AG04450 (cell line): ENCODE measurements around the gene SUCLG2. TPM values are rescaled to one million over a fixed set of nuclear protein-coding genes. Genes with fewer than 3 reads are reported as not detected.
A peak's percentile ranks its signal among the peaks of the same experiment; 100 is the strongest.

ENCODE experiments used
- CTCF ChIA-PET: fragments of 300-600, 350-600 bp; formaldehyde crosslinking; extraction: SDS; loops from one replicate; lab custom pipeline; 2022; ENCODE audit warnings: antibody characterized with exemption, inconsistent platforms; lab: Charles Lee
- POLR2A ChIA-PET: fragments of 350-600 bp; formaldehyde crosslinking; extraction: SDS; loops from one replicate; lab custom pipeline; 2021; ENCODE audit warnings: antibody characterized with exemption, inconsistent platforms; lab: Yijun Ruan, JAX
- DNase-seq: peaks from one replicate; pipeline ENCODE4 v3.0.0-alpha.2; 2011; ENCODE audit warnings: low read depth, low spot score
- H3K27ac ChIP-seq: one replicate; pipeline ENCODE4 v1.5.1; 2012; ENCODE audit warnings: low read depth, low read length, control low read depth
- H3K27me3 ChIP-seq: one replicate; pipeline ENCODE4 v1.6.0; 2012; ENCODE audit warnings: low read length; ENCODE audit not compliant: control insufficient read depth, insufficient read depth
- H3K4me3 ChIP-seq: 2 replicates; pipeline ENCODE4 v1.5.1; 2011; ENCODE audit warnings: mild to moderate bottlenecking, low read depth, low read length, control low read depth
- H3K9me3 ChIP-seq: 2 replicates; pipeline ENCODE4 v1.5.1; 2012; ENCODE audit warnings: low read length; ENCODE audit not compliant: control insufficient read depth, insufficient read depth
- polyA plus RNA-seq: library from polyadenylated mRNA; depleted of rRNA; stranded (reverse); fragments of >200 nt; gene quantifications from 2 replicates; pipeline ENCODE4 v1.2.3, GENCODE V29; 2011
- TF ChIP-seq, protein P1 (sequence below): IDR thresholded peaks from 2 replicates; pipeline ENCODE4 v1.5.1; 2011; ENCODE audit warnings: low read depth, low read length, control low read depth, inconsistent platforms

SUCLG2 gene
- polyA plus RNA-seq, 1 experiment = 54.2 TPM

- POLR2A ChIA-PET = no interaction called here
Measured at GRCh38 chr3:67470207-67470606, 184.2 kb downstream of the SUCLG2 start.

DNA sequence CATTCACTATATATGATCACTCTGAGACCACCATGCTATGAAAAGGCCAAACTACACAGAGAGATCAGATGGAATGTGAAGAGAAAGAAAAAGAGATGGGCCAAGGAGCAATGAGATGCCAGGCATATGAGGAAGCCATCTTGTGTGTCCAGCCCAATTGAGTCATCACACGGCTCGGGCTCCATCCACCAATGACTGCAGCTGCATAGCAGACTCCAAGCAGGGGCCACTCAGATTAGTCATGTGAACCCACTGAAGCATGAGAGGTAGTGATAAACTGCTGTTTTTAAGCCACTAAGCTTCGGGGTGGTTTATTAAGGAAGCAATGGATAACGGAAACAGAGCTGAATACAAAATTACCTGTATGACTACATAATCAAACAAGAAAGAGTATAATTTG is 185.9 kb downstream of the SUCLG2 start:
- no peaks in the 10 kb centered on the region for H3K27me3 ChIP-seq
- H3K4me3 ChIP-seq = no peak overlapping the region
- POLR2A ChIA-PET = no interaction called here
- TF ChIP-seq, protein P1, sequence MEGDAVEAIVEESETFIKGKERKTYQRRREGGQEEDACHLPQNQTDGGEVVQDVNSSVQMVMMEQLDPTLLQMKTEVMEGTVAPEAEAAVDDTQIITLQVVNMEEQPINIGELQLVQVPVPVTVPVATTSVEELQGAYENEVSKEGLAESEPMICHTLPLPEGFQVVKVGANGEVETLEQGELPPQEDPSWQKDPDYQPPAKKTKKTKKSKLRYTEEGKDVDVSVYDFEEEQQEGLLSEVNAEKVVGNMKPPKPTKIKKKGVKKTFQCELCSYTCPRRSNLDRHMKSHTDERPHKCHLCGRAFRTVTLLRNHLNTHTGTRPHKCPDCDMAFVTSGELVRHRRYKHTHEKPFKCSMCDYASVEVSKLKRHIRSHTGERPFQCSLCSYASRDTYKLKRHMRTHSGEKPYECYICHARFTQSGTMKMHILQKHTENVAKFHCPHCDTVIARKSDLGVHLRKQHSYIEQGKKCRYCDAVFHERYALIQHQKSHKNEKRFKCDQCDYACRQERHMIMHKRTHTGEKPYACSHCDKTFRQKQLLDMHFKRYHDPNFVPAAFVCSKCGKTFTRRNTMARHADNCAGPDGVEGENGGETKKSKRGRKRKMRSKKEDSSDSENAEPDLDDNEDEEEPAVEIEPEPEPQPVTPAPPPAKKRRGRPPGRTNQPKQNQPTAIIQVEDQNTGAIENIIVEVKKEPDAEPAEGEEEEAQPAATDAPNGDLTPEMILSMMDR = no peak
- H3K27ac ChIP-seq = no peak overlapping the region
- no peaks in the 10 kb centered on the region; the same call in 1 of the 2 replicates for H3K9me3 ChIP-seq
- CTCF ChIA-PET = no interaction called here
- DNase-seq = no peak

More at GRCh38 chr3:67470207-67470606, 184.2 kb downstream of the SUCLG2 start:
- H3K9me3 ChIP-seq = no peaks in the 10 kb centered on the region; the same call in 1 of the 2 replicates
- no peak for DNase-seq
- no peak overlapping the region for H3K4me3 ChIP-seq
- TF ChIP-seq, protein P1 = no peak
- CTCF ChIA-PET = no interaction called here
- no peak overlapping the region for H3K27ac ChIP-seq
- H3K27me3 ChIP-seq = no peaks in the 10 kb centered on the region

DNA sequence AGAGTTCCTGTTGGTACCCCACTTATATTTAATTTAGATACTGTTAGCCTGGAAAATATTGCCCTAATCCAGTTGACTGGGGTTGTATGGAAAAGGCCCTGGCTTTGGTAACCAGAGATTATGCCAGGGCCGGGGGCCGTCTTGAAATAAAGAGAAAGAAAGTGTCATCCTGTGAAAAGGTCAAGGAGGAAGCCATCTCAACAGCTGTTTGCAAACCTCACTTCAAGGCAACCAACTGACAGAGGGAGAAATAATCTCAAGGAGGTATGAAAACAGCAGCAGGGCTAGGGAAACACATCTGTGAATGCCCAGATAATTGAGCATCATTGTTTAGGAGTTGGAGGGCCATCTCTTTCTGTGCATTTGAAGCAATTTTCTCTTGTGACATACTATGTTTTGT is 190.8 kb downstream of the SUCLG2 start:
- TF ChIP-seq, protein P1 = no peak
- no peak overlapping the region for H3K4me3 ChIP-seq
- H3K9me3 ChIP-seq = no peaks in the 10 kb centered on the region; the same call in 1 of the 2 replicates
- POLR2A ChIA-PET = no interaction called here
- CTCF ChIA-PET = no interaction called here
- H3K27me3 ChIP-seq = no peaks in the 10 kb centered on the region
- no peak overlapping the region for H3K27ac ChIP-seq
- no peak for DNase-seq

- H3K9me3 ChIP-seq = no peaks in the 10 kb centered on the region; the same call in 1 of the 2 replicates
- no peaks in the 10 kb centered on the region for H3K27me3 ChIP-seq
- no peak overlapping the region for H3K4me3 ChIP-seq
- no peak for DNase-seq
- H3K27ac ChIP-seq = peak overlapping the region; percentile 57
- POLR2A ChIA-PET = interaction anchor here (0.6 kb wide), 1 partner anchor 1629 kb away, joined by 6 read pairs; no protein-coding TSS in a partner anchor
- TF ChIP-seq, protein P1 = no peak
- CTCF ChIA-PET = no interaction called here
Measured at GRCh38 chr3:67462187-67462586, 192.2 kb downstream of the SUCLG2 start.

GRCh38 chr3:67461667-67462142 is 192.7 kb downstream of the SUCLG2 start:
- peak; percentile 29 for DNase-seq
- Histone ChIP-seq H3K27me3 (no peaks in the 10 kb centered on the region), H3K4me3 (no peak overlapping the region), H3K27ac (no peak overlapping the region), H3K9me3 (no peaks in the 10 kb centered on the region; the same call in 1 of the 2 replicates)
- ChIA-PET POLR2A (interaction anchor here (0.6 kb wide), 1 partner anchor 1630 kb away, joined by 6 read pairs; no protein-coding TSS in a partner anchor), CTCF (no interaction called here)
- TF ChIP-seq, protein P1 = no peak
